ENCODE data around the gene ATP6V1G3. TPM values are rescaled to one million over a fixed set of nuclear protein-coding genes. Genes with fewer than 3 reads are reported as not detected.

Gene ATP6V1G3
- total and polyA plus RNA-seq, 2 donors (not counting 1 experiment from before 2014, with no cell fraction given) = not detected

GRCh38 chr1:198542632-198543031 is 2.2 kb upstream of the ATP6V1G3 start:
- no peak for TF ChIP-seq EZH2 (IDR thresholded peaks at IDR 0.05; ENCODE audit: low read length, missing control alignments)
- no peak for TF ChIP-seq CTCF (conservative IDR thresholded peaks at IDR 0.05 in 1 of 2, IDR thresholded peaks at IDR 0.05 in 1 of 2; ENCODE audit: low read depth in 1 of 2, low read length in 2 of 2)
- H3K27ac ChIP-seq (ENCODE audit: insufficient read depth, low read length) = no peak overlapping the region
- no peaks in the 10 kb centered on the region for H3K9me3 ChIP-seq (ENCODE audit: control insufficient read depth, insufficient read depth, low read depth, low read length)
- no peaks in the 10 kb centered on the region for H3K79me2 ChIP-seq (ENCODE audit: control insufficient read depth, insufficient read depth, low read length)
- H2AFZ ChIP-seq (ENCODE audit: low read length) = no peak overlapping the region
- H3K36me3 ChIP-seq (ENCODE audit: control insufficient read depth, insufficient read depth, low read length) = no peaks in the 10 kb centered on the region
- H4K20me1 ChIP-seq (ENCODE audit: control insufficient read depth, extremely low read depth, insufficient read depth, low read length) = no peaks in the 10 kb centered on the region
- no peak overlapping the region for H3K4me2 ChIP-seq (ENCODE audit: extremely low read depth, insufficient read depth, low read length)
- DNase-seq (ENCODE audit: low read depth in 2 of 2) = no peak
- H3K4me3 ChIP-seq (replicated peaks in 1 of 4; ENCODE audit: control extremely low read depth in 1 of 4, insufficient read depth in 1 of 4, low read depth in 3 of 4, low read length in 4 of 4) = no peak overlapping the region
- H3K4me1 ChIP-seq (ENCODE audit: control insufficient read depth, extremely low read depth, insufficient read depth, low read length) = no peaks in the 10 kb centered on the region
- H3K27me3 ChIP-seq (ENCODE audit: control insufficient read depth, insufficient read depth, low read length) = no peaks in the 10 kb centered on the region
- H3K9ac ChIP-seq (ENCODE audit: insufficient read depth, low read length) = no peak overlapping the region

- no peak overlapping the region for H3K4me3 ChIP-seq (replicated peaks in 1 of 4; ENCODE audit: control extremely low read depth in 1 of 4, insufficient read depth in 1 of 4, low read depth in 3 of 4, low read length in 4 of 4)
- H2AFZ ChIP-seq (ENCODE audit: low read length) = no peak overlapping the region
- no peaks in the 10 kb centered on the region for H3K9me3 ChIP-seq (ENCODE audit: control insufficient read depth, insufficient read depth, low read depth, low read length)
- DNase-seq (ENCODE audit: low read depth in 2 of 2) = no peak
- no peaks in the 10 kb centered on the region for H4K20me1 ChIP-seq (ENCODE audit: control insufficient read depth, extremely low read depth, insufficient read depth, low read length)
- no peak overlapping the region for H3K9ac ChIP-seq (ENCODE audit: insufficient read depth, low read length)
- H3K27me3 ChIP-seq (ENCODE audit: control insufficient read depth, insufficient read depth, low read length) = no peaks in the 10 kb centered on the region
- no peaks in the 10 kb centered on the region for H3K36me3 ChIP-seq (ENCODE audit: control insufficient read depth, insufficient read depth, low read length)
- no peak overlapping the region for H3K27ac ChIP-seq (ENCODE audit: insufficient read depth, low read length)
- H3K4me1 ChIP-seq (ENCODE audit: control insufficient read depth, extremely low read depth, insufficient read depth, low read length) = no peaks in the 10 kb centered on the region
- TF ChIP-seq EZH2 (IDR thresholded peaks at IDR 0.05; ENCODE audit: low read length, missing control alignments) = no peak
- no peak for TF ChIP-seq CTCF (conservative IDR thresholded peaks at IDR 0.05 in 1 of 2, IDR thresholded peaks at IDR 0.05 in 1 of 2; ENCODE audit: low read depth in 1 of 2, low read length in 2 of 2)
- H3K79me2 ChIP-seq (ENCODE audit: control insufficient read depth, insufficient read depth, low read length) = no peaks in the 10 kb centered on the region
- no peak overlapping the region for H3K4me2 ChIP-seq (ENCODE audit: extremely low read depth, insufficient read depth, low read length)
Observed at GRCh38 chr1:198541737-198542136, 1.3 kb upstream of the ATP6V1G3 start.

- Histone ChIP-seq H3K4me2 (ENCODE audit: extremely low read depth, insufficient read depth, low read length) (no peak overlapping the region), H3K4me3 (replicated peaks in 1 of 4; ENCODE audit: control extremely low read depth in 1 of 4, insufficient read depth in 1 of 4, low read depth in 3 of 4, low read length in 4 of 4) (no peak overlapping the region), H3K27me3 (ENCODE audit: control insufficient read depth, insufficient read depth, low read length) (no peaks in the 10 kb centered on the region), H4K20me1 (ENCODE audit: control insufficient read depth, extremely low read depth, insufficient read depth, low read length) (no peaks in the 10 kb centered on the region), H3K9me3 (ENCODE audit: control insufficient read depth, insufficient read depth, low read depth, low read length) (no peaks in the 10 kb centered on the region), H3K9ac (ENCODE audit: insufficient read depth, low read length) (no peak overlapping the region), H3K36me3 (ENCODE audit: control insufficient read depth, insufficient read depth, low read length) (no peaks in the 10 kb centered on the region), H3K79me2 (ENCODE audit: control insufficient read depth, insufficient read depth, low read length) (no peaks in the 10 kb centered on the region), H3K27ac (ENCODE audit: insufficient read depth, low read length) (no peak overlapping the region), H2AFZ (ENCODE audit: low read length) (no peak overlapping the region), H3K4me1 (ENCODE audit: control insufficient read depth, extremely low read depth, insufficient read depth, low read length) (no peaks in the 10 kb centered on the region)
- DNase-seq (ENCODE audit: low read depth in 2 of 2) = no peak
- no peak for TF ChIP-seq EZH2 (IDR thresholded peaks at IDR 0.05; ENCODE audit: low read length, missing control alignments)
- no peak for TF ChIP-seq CTCF (conservative IDR thresholded peaks at IDR 0.05 in 1 of 2, IDR thresholded peaks at IDR 0.05 in 1 of 2; ENCODE audit: low read depth in 1 of 2, low read length in 2 of 2)
Observed at GRCh38 chr1:198538579-198539364, 1.7 kb downstream of the ATP6V1G3 start.

Measured in fibroblast of lung (primary cell).